Natural killer cell (primary cell): Measurements from ENCODE around the gene SLK. TPM values are rescaled to one million over a fixed set of nuclear protein-coding genes. Genes with fewer than 3 reads are reported as not detected.

Source experiments
- ATAC-seq, 3 donors: fragments of 150-1000 bp in 2 of 3; fragments of 200-7000 bp in 1 of 3; cut with Tn5 transposase; 1 replicate in 1 of 3; 2 replicates in 2 of 3; pipeline ENCODE4 v1.10.0; 2021; ENCODE audit warnings: mild to moderate bottlenecking in 2 of 3, moderate library complexity in 2 of 3
- DNase-seq, 2 donors: peaks; one replicate each; pipeline versions ENCODE4 v3.0.0 to v3.0.0-alpha.2; 2013 to 2021; ENCODE audit warnings: mixed read lengths in 1 of 2
- H3K27ac ChIP-seq: one replicate; pipeline ENCODE4 v1.5.1; 2013; ENCODE audit warnings: mild to moderate bottlenecking, low read length
- H3K27me3 ChIP-seq: one replicate; pipeline ENCODE4 v1.6.1; 2013; ENCODE audit warnings: low read length; ENCODE audit not compliant: control insufficient read depth, insufficient read depth
- H3K36me3 ChIP-seq: one replicate; pipeline ENCODE4 v1.6.1; 2013; ENCODE audit warnings: low read length; ENCODE audit not compliant: control insufficient read depth, insufficient read depth
- H3K4me1 ChIP-seq: one replicate; pipeline ENCODE4 v1.6.1; 2013; ENCODE audit warnings: low read length; ENCODE audit not compliant: control insufficient read depth, insufficient read depth
- H3K4me3 ChIP-seq: one replicate; pipeline ENCODE4 v1.5.1; 2013; ENCODE audit warnings: low read length
- H3K9me3 ChIP-seq: one replicate; pipeline ENCODE4 v1.6.1; 2013; ENCODE audit warnings: low read length; ENCODE audit not compliant: control insufficient read depth, insufficient read depth
- H3K27ac Mint-ChIP-seq, 2 donors: one replicate each; pipeline ENCODE4 v1.8.0; 2022; ENCODE audit warnings: mild to moderate bottlenecking in 2 of 2, mixed read lengths in 2 of 2, moderate library complexity in 1 of 2
- H3K27me3 Mint-ChIP-seq, 2 donors: one replicate each; pipeline ENCODE4 v1.8.0; 2022; ENCODE audit warnings: low read depth in 2 of 2, mixed read lengths in 2 of 2
- H3K36me3 Mint-ChIP-seq: one replicate; pipeline ENCODE4 v1.8.0; 2022; ENCODE audit warnings: mixed read lengths
- H3K4me1 Mint-ChIP-seq, 2 donors: one replicate each; pipeline ENCODE4 v1.8.0; 2022; ENCODE audit warnings: mixed read lengths in 2 of 2
- H3K4me3 Mint-ChIP-seq: one replicate; pipeline ENCODE4 v1.8.0; 2022; ENCODE audit warnings: mild to moderate bottlenecking, moderate library complexity, mixed read lengths
- H3K9me3 Mint-ChIP-seq, 2 donors: one replicate each; pipeline ENCODE4 v1.8.0; 2022; ENCODE audit warnings: mixed read lengths in 2 of 2
- WGBS: methylation state at CpG from one replicate; pipeline ENCODE4 v1.1.7; 2013; ENCODE audit warnings: missing lambda C conversion rate; ENCODE audit not compliant: insufficient coverage; 5-methylcytosine and 5-hydroxymethylcytosine counted together
- intact Hi-C: fragments of 100-400 bp; cut with micrococcal nuclease; formaldehyde crosslinking; loops from one replicate; pipeline ENCODE4 v1.14.2; 2022
- total RNA-seq, 4 donors: library from RNA; stranded (reverse); fragments of 120-200 nt in 1 of 4; gene quantifications; one replicate each; pipeline versions ENCODE4 v1.2.3 to v1.2.4, GENCODE V29; 2013 to 2022
- TF ChIP-seq, protein P1 (sequence below): fragments of 200-600 bp; IDR thresholded peaks from one replicate; pipeline ENCODE4 v1.8.0; 2022; ENCODE audit warnings: antibody characterized with exemption

Gene SLK
- total RNA-seq, 3 donors from 2014 or later (not counting 1 experiment from before 2014, with no cell fraction given) = 33.4 to 48.7 (median 40.3) TPM

DNA sequence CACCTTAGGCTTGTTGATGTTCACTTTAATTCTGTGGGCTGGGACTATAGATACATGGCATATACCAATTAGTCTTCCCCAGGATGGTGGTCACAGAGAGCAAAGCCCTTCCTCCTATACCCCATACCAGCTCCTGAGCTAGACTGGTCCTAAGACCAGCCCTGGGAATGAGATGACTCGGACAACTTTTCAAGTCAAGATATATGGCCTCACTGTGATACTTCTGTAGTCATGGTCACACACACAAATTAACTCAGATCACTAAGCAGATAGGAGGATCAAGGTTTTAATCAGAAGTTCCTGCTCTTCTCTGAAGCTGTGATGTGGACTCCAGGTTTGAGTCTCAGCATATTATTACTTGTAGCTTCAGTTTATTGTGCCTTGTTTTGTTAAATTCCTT lies 53.1 kb downstream of the SLK start:
- Mint-ChIP-seq H3K4me3 (no peak overlapping the region), H3K27me3 (no peaks in the 10 kb centered on the region), H3K4me1 (peaks cover 0 to 5% of the 10 kb centered on the region in 2 donors), H3K36me3 (peaks cover 36% of the 10 kb centered on the region), H3K9me3 (no peaks in the 10 kb centered on the region), H3K27ac (no peak overlapping the region)
- TF ChIP-seq, protein P1, sequence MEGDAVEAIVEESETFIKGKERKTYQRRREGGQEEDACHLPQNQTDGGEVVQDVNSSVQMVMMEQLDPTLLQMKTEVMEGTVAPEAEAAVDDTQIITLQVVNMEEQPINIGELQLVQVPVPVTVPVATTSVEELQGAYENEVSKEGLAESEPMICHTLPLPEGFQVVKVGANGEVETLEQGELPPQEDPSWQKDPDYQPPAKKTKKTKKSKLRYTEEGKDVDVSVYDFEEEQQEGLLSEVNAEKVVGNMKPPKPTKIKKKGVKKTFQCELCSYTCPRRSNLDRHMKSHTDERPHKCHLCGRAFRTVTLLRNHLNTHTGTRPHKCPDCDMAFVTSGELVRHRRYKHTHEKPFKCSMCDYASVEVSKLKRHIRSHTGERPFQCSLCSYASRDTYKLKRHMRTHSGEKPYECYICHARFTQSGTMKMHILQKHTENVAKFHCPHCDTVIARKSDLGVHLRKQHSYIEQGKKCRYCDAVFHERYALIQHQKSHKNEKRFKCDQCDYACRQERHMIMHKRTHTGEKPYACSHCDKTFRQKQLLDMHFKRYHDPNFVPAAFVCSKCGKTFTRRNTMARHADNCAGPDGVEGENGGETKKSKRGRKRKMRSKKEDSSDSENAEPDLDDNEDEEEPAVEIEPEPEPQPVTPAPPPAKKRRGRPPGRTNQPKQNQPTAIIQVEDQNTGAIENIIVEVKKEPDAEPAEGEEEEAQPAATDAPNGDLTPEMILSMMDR = no peak
- no peak for DNase-seq
- Histone ChIP-seq H3K27me3 (no peaks in the 10 kb centered on the region), H3K4me1 (no peaks in the 10 kb centered on the region), H3K9me3 (no peaks in the 10 kb centered on the region), H3K4me3 (no peak overlapping the region), H3K27ac (no peak overlapping the region), H3K36me3 (peaks cover 70% of the 10 kb centered on the region)
- 88% methylated on average over 1 of the region's 1 CpG for WGBS
- intact Hi-C loops = no loop called here
- no peak for ATAC-seq

DNA sequence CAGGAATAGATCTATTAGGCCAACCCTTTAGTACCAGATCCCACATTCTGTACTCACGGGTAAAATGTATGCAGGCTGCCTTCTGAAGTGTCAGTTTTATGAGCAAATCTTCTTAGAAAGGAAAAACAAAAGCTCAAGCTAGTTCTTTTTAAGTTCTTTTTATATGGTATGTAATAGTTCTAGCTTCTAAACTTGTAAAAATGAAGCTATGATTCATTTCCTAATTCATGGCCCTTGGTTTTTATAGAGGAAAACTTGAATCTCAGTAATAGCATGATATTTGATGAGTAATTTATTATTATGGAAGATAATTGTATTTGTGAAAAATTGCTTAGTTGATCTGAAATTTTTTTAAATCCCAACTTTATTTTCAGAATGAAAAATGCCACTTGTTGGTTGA lies 54.3 kb downstream of the SLK start:
- peaks cover 0 to 5% of the 10 kb centered on the region in 2 donors for H3K4me1 Mint-ChIP-seq
- no peak overlapping the region for H3K27ac ChIP-seq
- no peaks in the 10 kb centered on the region for H3K27me3 ChIP-seq
- no peaks in the 10 kb centered on the region for H3K9me3 ChIP-seq
- H3K9me3 Mint-ChIP-seq = no peaks in the 10 kb centered on the region
- DNase-seq (no peak), ATAC-seq (no peak)
- peaks cover 82% of the 10 kb centered on the region for H3K36me3 ChIP-seq
- H3K36me3 Mint-ChIP-seq = peaks cover 41% of the 10 kb centered on the region
- H3K27ac Mint-ChIP-seq = peak overlapping the region in 1 of 2 donors; percentile 4
- no peaks in the 10 kb centered on the region for H3K27me3 Mint-ChIP-seq
- H3K4me3 ChIP-seq = no peak overlapping the region
- 80% methylated on average over 1 of the region's 1 CpG for WGBS
- intact Hi-C loops = no loop called here
- H3K4me3 Mint-ChIP-seq = no peak overlapping the region
- TF ChIP-seq, protein P1 = no peak
- H3K4me1 ChIP-seq = no peaks in the 10 kb centered on the region

DNA sequence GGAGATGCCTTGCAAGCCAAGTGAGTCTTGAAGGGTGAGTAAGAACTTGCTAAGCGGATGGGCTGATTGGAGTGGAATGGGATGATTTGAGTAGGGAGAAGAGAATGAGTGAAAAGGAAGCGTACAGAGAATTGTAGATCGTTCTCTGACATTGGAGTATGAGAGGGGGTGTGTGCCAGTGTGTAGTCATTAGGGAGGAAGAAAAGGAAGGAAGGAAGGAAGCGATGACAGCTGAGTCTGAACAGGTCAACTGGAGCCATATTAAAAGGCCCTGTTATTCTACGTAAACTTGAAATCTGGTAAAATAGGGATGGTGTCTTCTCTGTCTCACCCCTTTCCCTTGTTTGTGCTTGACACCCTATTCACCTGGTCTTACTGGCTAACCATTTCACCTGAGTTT lies 55.1 kb downstream of the SLK start:
- H3K36me3 Mint-ChIP-seq = peaks cover 41% of the 10 kb centered on the region
- peak overlapping the region in 1 of 2 donors; percentile 0 for H3K27ac Mint-ChIP-seq
- peaks cover 0 to 5% of the 10 kb centered on the region in 2 donors for H3K4me1 Mint-ChIP-seq
- Histone ChIP-seq H3K27ac (no peak overlapping the region), H3K9me3 (no peaks in the 10 kb centered on the region), H3K4me1 (no peaks in the 10 kb centered on the region), H3K4me3 (no peak overlapping the region), H3K27me3 (no peaks in the 10 kb centered on the region), H3K36me3 (peaks cover 83% of the 10 kb centered on the region)
- H3K9me3 Mint-ChIP-seq = no peaks in the 10 kb centered on the region
- TF ChIP-seq, protein P1 = no peak
- 98% methylated on average over 5 of the region's 5 CpGs for WGBS
- no peak overlapping the region for H3K4me3 Mint-ChIP-seq
- DNase-seq (no peak), ATAC-seq (no peak)
- intact Hi-C loops = no loop called here
- no peaks in the 10 kb centered on the region for H3K27me3 Mint-ChIP-seq

DNA sequence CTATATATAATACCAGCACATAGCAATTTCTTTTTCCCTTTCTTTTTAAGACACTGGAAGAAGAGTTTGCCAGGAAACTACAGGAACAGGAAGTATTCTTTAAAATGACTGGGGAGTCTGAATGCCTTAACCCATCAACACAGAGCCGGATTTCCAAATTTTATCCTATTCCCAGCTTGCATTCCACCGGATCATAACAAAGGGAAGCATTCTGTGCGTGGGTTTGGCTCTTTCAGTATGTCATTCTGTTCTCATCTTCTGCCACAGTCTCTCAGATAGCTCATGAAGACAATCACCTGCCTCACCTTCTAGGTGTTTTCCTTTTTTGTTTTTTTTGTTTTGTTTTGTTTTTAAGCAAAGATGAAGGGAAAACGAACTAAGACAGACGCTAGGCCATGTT lies 58.6 kb downstream of the SLK start:
- H3K27me3 ChIP-seq = no peaks in the 10 kb centered on the region
- DNase-seq (no peak), ATAC-seq (no peak)
- no peak overlapping the region for H3K27ac ChIP-seq
- peaks cover 36% of the 10 kb centered on the region for H3K36me3 Mint-ChIP-seq
- H3K27me3 Mint-ChIP-seq = no peaks in the 10 kb centered on the region
- TF ChIP-seq, protein P1 = no peak
- no peaks in the 10 kb centered on the region for H3K9me3 Mint-ChIP-seq
- H3K27ac Mint-ChIP-seq = peak overlapping the region in 1 of 2 donors; percentile 1
- H3K4me1 Mint-ChIP-seq = peaks cover 0 to 5% of the 10 kb centered on the region in 2 donors
- peaks cover 73% of the 10 kb centered on the region for H3K36me3 ChIP-seq
- H3K4me1 ChIP-seq = no peaks in the 10 kb centered on the region
- no peak overlapping the region for H3K4me3 ChIP-seq
- intact Hi-C loops = no loop called here
- H3K9me3 ChIP-seq = no peaks in the 10 kb centered on the region
- WGBS = 99% methylated on average over 5 of the region's 5 CpGs
- H3K4me3 Mint-ChIP-seq = no peak overlapping the region
